HepG2 (cell line): ENCODE data around the gene OBSL1. TPM values are rescaled to one million over a fixed set of nuclear protein-coding genes. Genes with fewer than 3 reads are reported as not detected.
A peak's percentile ranks its signal among the peaks of the same experiment; 100 is the strongest.

ENCODE experiments used
- GZF1 ChIP-seq: sonication (generic); formaldehyde crosslinking; IDR thresholded peaks from 2 replicates; pipeline ENCODE4 v1.5.1; 2020; ENCODE audit warnings: mild to moderate bottlenecking, missing genetic modification reagents
- ISX ChIP-seq: sonication (generic); formaldehyde crosslinking; conservative IDR thresholded peaks from 2 replicates; pipeline ENCODE4 v1.5.0; 2020; ENCODE audit warnings: missing genetic modification reagents
- ONECUT2 ChIP-seq: sonication (generic); formaldehyde crosslinking; IDR thresholded peaks from 2 replicates; pipeline ENCODE4 v1.4.0; 2020; ENCODE audit warnings: missing genetic modification reagents
- RBAK ChIP-seq: sonication (generic); formaldehyde crosslinking; IDR thresholded peaks from 2 replicates; pipeline ENCODE4 v1.5.1; 2020; ENCODE audit warnings: mild to moderate bottlenecking, missing genetic modification reagents
- ZNF235 ChIP-seq: sonication (generic); formaldehyde crosslinking; IDR thresholded peaks from 2 replicates; pipeline ENCODE4 v1.8.1; 2023; ENCODE audit warnings: mild to moderate bottlenecking, missing genetic modification reagents, borderline replicate concordance
- ZNF710 ChIP-seq: sonication (generic); formaldehyde crosslinking; IDR thresholded peaks from 2 replicates; pipeline ENCODE4 v1.5.0; 2020; ENCODE audit warnings: mild to moderate bottlenecking, missing genetic modification reagents, borderline replicate concordance
- polyA plus RNA-seq, 8 experiments: library from polyadenylated mRNA; depleted of rRNA in 3 of 8; stranded (reverse) in 7 of 8; unstranded in 1 of 8; fragments of >200 nt; fragmentation: Illumina TruSeq in 4 of 8; extraction: Trizol in 4 of 8; gene quantifications; 2 replicates each; pipeline versions ENCODE4 v1.2.1 to v1.2.3, GENCODE V29; 2011 to 2016; ENCODE audit warnings: low read depth in 4 of 8, missing spikeins in 1 of 8, mixed read lengths in 1 of 8; ENCODE audit not compliant: insufficient read depth in 1 of 8
- total RNA-seq, 5 experiments: library from RNA; depleted of rRNA; stranded (reverse); fragments of >200 nt; fragmentation: Illumina TruSeq; extraction: Trizol; gene quantifications; 2 replicates each; pipeline ENCODE4 v1.2.3, GENCODE V29; 2016; ENCODE audit warnings: low read depth in 1 of 5
- TF ChIP-seq, protein P1 (sequence below): IDR thresholded peaks from 2 replicates; pipeline ENCODE4 v1.6.1; 2016
- TF ChIP-seq, protein P2 (sequence below): sonication (generic); formaldehyde crosslinking; IDR thresholded peaks from 2 replicates; pipeline ENCODE4 v1.4.0; 2020; ENCODE audit warnings: missing genetic modification reagents, borderline replicate concordance
- TF ChIP-seq, protein P3 (sequence below), 2 experiments: sonication (generic) in 1 of 2; formaldehyde crosslinking in 1 of 2; IDR thresholded peaks; 2 replicates each; pipeline versions ENCODE4 v1.4.0 to v1.6.1; 2018 to 2020; ENCODE audit warnings: missing genetic modification reagents in 2 of 2, borderline replicate concordance in 1 of 2, low read depth in 1 of 2, mild to moderate bottlenecking in 1 of 2, missing biosample characterization in 1 of 2
- TF ChIP-seq, protein P4 (sequence below): sonication (generic); formaldehyde crosslinking; IDR thresholded peaks from 2 replicates; pipeline ENCODE4 v1.5.0; 2020; ENCODE audit warnings: mild to moderate bottlenecking, missing genetic modification reagents
- TF ChIP-seq, protein P5 (sequence below): sonication (generic); formaldehyde crosslinking; IDR thresholded peaks from 2 replicates; pipeline ENCODE4 v1.8.0; 2022; ENCODE audit warnings: missing genetic modification reagents, mild to moderate bottlenecking, inconsistent platforms, borderline replicate concordance
- TF ChIP-seq, protein P6 (sequence below): sonication (generic); formaldehyde crosslinking; IDR thresholded peaks from 2 replicates; pipeline ENCODE4 v1.4.0; 2020; ENCODE audit warnings: mild to moderate bottlenecking, low read depth, missing genetic modification reagents

Gene OBSL1
- total and polyA plus RNA-seq, 2 of the 13 experiments (the other 11 are each of a cell fraction or from before 2014, with no cell fraction given) = 86.7 to 218 TPM

DNA sequence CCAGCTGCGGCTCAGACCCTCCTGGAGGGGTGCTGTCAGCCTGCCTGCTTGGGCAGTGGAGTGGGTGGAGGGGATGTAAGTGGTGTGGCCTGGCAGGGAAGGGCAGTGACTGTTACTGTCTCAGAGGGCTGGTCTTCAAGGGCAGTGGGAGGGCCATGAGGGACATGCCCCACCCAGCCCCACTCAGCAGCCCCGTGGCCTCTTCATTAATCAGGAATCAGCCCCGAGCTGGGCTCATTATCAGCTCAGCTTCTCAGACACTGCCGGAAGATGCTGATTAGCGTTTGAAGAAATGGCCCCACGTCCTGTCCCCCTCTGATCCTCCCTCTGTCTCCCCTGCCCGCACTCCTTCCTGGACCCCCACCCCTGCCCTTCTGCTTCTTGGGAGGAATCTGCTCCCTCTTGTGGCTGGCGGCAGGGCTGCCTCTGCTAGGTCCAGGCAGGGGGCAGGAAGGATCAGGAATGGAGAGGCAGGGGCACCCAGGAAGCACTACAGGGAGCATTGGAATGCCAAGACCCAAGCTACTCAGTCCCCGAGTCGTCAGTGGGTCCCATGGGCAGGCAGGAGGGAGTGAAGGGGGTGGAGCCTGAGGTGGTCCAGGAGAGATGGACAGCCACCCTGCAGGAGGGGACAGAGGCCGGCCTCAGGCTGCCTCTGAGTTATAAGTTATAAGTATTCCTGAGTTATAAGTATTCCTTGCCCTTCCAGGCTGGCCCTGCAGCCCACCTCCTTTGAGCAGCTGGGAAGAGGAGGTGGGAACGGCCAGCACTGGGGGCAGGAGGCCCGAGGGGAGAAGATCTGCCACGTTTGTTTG, 50.1 kb downstream of the OBSL1 start (continued):
- TF ChIP-seq, protein P1, sequence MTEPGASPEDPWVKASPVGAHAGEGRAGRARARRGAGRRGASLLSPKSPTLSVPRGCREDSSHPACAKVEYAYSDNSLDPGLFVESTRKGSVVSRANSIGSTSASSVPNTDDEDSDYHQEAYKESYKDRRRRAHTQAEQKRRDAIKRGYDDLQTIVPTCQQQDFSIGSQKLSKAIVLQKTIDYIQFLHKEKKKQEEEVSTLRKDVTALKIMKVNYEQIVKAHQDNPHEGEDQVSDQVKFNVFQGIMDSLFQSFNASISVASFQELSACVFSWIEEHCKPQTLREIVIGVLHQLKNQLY = no peak
- TF ChIP-seq RBAK = no peak
- no peak for TF ChIP-seq ISX (CRISPR knock-in tag)
- no peak for TF ChIP-seq ZNF710
- TF ChIP-seq, protein P2, sequence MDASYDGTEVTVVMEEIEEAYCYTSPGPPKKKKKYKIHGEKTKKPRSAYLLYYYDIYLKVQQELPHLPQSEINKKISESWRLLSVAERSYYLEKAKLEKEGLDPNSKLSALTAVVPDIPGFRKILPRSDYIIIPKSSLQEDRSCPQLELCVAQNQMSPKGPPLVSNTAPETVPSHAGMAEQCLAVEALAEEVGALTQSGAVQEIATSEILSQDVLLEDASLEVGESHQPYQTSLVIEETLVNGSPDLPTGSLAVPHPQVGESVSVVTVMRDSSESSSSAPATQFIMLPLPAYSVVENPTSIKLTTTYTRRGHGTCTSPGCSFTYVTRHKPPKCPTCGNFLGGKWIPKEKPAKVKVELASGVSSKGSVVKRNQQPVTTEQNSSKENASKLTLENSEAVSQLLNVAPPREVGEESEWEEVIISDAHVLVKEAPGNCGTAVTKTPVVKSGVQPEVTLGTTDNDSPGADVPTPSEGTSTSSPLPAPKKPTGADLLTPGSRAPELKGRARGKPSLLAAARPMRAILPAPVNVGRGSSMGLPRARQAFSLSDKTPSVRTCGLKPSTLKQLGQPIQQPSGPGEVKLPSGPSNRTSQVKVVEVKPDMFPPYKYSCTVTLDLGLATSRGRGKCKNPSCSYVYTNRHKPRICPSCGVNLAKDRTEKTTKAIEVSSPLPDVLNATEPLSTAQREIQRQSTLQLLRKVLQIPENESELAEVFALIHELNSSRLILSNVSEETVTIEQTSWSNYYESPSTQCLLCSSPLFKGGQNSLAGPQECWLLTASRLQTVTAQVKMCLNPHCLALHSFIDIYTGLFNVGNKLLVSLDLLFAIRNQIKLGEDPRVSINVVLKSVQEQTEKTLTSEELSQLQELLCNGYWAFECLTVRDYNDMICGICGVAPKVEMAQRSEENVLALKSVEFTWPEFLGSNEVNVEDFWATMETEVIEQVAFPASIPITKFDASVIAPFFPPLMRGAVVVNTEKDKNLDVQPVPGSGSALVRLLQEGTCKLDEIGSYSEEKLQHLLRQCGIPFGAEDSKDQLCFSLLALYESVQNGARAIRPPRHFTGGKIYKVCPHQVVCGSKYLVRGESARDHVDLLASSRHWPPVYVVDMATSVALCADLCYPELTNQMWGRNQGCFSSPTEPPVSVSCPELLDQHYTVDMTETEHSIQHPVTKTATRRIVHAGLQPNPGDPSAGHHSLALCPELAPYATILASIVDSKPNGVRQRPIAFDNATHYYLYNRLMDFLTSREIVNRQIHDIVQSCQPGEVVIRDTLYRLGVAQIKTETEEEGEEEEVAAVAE (CRISPR knock-in tag) = no peak
- TF ChIP-seq ZNF235 (CRISPR knock-in tag) = no peak
- TF ChIP-seq ONECUT2 (CRISPR knock-in tag) = no peak
- TF ChIP-seq, protein P3, sequence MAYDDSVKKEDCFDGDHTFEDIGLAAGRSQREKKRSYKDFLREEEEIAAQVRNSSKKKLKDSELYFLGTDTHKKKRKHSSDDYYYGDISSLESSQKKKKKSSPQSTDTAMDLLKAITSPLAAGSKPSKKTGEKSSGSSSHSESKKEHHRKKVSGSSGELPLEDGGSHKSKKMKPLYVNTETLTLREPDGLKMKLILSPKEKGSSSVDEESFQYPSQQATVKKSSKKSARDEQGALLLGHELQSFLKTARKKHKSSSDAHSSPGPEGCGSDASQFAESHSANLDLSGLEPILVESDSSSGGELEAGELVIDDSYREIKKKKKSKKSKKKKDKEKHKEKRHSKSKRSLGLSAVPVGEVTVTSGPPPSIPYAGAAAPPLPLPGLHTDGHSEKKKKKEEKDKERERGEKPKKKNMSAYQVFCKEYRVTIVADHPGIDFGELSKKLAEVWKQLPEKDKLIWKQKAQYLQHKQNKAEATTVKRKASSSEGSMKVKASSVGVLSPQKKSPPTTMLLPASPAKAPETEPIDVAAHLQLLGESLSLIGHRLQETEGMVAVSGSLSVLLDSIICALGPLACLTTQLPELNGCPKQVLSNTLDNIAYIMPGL (CRISPR knock-in tag; IDR thresholded peaks at IDR 0.05; ENCODE audit: borderline replicate concordance in 1 of 2, low read depth in 1 of 2) = peak in 1 of 2 experiments; percentile 36; a peak in 1 of 4 replicates
- TF ChIP-seq, protein P4, sequence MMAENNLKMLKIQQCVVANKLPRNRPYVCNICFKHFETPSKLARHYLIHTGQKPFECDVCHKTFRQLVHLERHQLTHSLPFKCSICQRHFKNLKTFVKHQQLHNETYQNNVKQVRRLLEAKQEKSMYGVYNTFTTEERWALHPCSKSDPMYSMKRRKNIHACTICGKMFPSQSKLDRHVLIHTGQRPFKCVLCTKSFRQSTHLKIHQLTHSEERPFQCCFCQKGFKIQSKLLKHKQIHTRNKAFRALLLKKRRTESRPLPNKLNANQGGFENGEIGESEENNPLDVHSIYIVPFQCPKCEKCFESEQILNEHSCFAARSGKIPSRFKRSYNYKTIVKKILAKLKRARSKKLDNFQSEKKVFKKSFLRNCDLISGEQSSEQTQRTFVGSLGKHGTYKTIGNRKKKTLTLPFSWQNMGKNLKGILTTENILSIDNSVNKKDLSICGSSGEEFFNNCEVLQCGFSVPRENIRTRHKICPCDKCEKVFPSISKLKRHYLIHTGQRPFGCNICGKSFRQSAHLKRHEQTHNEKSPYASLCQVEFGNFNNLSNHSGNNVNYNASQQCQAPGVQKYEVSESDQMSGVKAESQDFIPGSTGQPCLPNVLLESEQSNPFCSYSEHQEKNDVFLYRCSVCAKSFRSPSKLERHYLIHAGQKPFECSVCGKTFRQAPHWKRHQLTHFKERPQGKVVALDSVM (CRISPR knock-in tag) = no peak
- TF ChIP-seq, protein P5, sequence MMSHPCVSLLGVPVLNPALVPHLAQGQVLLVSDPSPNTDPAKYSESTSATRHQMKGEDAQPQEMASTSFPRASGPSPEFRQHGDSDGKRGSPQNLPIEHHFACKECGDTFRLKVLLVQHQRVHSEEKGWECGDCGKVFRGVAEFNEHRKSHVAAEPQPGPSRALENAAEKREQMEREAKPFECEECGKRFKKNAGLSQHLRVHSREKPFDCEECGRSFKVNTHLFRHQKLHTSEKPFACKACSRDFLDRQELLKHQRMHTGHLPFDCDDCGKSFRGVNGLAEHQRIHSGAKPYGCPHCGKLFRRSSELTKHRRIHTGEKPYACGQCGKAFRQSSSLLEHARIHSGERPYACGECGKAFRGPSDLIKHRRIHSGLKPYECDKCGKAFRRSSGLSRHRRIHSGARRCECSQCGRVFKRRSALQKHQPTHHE = no peak
- no peak for TF ChIP-seq GZF1 (CRISPR knock-in tag)
- TF ChIP-seq, protein P6, sequence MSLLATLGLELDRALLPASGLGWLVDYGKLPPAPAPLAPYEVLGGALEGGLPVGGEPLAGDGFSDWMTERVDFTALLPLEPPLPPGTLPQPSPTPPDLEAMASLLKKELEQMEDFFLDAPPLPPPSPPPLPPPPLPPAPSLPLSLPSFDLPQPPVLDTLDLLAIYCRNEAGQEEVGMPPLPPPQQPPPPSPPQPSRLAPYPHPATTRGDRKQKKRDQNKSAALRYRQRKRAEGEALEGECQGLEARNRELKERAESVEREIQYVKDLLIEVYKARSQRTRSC (CRISPR knock-in tag) = no peak
